Activated CD4-positive, CD25-positive, alpha-beta regulatory T cell treated with anti-CD3 and anti-CD28 coated beads, Interleukin-2, amount 50 U/mL, for 24 hours (primary cell): ENCODE measurements around the gene SH3RF3.

Experiments
- ATAC-seq, 2 donors: fragments of 150-1000 bp; cut with Tn5 transposase; one replicate each; pipeline ENCODE4 v1.10.0; 2021; ENCODE audit warnings: mild to moderate bottlenecking in 1 of 2, moderate library complexity in 1 of 2

SH3RF3 gene

GRCh38 chr2:109318150-109318948 is 189.3 kb downstream of the SH3RF3 start:
- ATAC-seq, result no peak

- ATAC-seq, result no peak
These were observed 189.9 kb downstream of the SH3RF3 start for GRCh38 chr2:109318949-109319342.

GRCh38 chr2:109320195-109320922 is 191.4 kb downstream of the SH3RF3 start:
- ATAC-seq, result no peak

GRCh38 chr2:109321570-109321969 is 192.6 kb downstream of the SH3RF3 start:
- ATAC-seq, result no peak

GRCh38 chr2:109322111-109322510 is 193.1 kb downstream of the SH3RF3 start:
- no peak for ATAC-seq

GRCh38 chr2:109322641-109323040 is 193.6 kb downstream of the SH3RF3 start:
- ATAC-seq, result no peak

GRCh38 chr2:109324861-109325260 is 195.9 kb downstream of the SH3RF3 start:
- no peak for ATAC-seq

- ATAC-seq, result no peak
These were observed 196.6 kb downstream of the SH3RF3 start for GRCh38 chr2:109325570-109325969.

- no peak for ATAC-seq
These were observed 197.3 kb downstream of the SH3RF3 start for GRCh38 chr2:109326306-109326705.

- ATAC-seq, result no peak
These were observed 201.1 kb downstream of the SH3RF3 start for GRCh38 chr2:109330056-109330455.

- no peak for ATAC-seq
These were observed 202.1 kb downstream of the SH3RF3 start for GRCh38 chr2:109331081-109331480.

- peak; percentile 41 to 48 for ATAC-seq
These were observed 203.2 kb downstream of the SH3RF3 start for GRCh38 chr2:109331896-109332848.

GRCh38 chr2:109332880-109333279 is 203.9 kb downstream of the SH3RF3 start:
- no peak for ATAC-seq

GRCh38 chr2:109333414-109334210 is 204.6 kb downstream of the SH3RF3 start:
- no peak for ATAC-seq

- peak in 1 of 2 donors; percentile 27 for ATAC-seq
These were observed 206.7 kb downstream of the SH3RF3 start for GRCh38 chr2:109335631-109336176.

- no peak for ATAC-seq
These were observed 207.3 kb downstream of the SH3RF3 start for GRCh38 chr2:109336296-109336695.

GRCh38 chr2:109337221-109337620 is 208.2 kb downstream of the SH3RF3 start:
- ATAC-seq, result no peak

GRCh38 chr2:109339519-109339966 is 210.5 kb downstream of the SH3RF3 start:
- no peak for ATAC-seq

GRCh38 chr2:109340381-109340780 is 211.4 kb downstream of the SH3RF3 start:
- no peak for ATAC-seq

GRCh38 chr2:109341355-109342255 is 212.6 kb downstream of the SH3RF3 start:
- ATAC-seq, result no peak
